NCI-H510A (cell line): ENCODE results near the gene HUWE1.
"Not testable (repeated sequence)": the region's sequence is repeated elsewhere in the genome, so short reads cannot be mapped to it uniquely, and the experiment has no call there.

Experiments used
- DNase-seq: peaks from one replicate; lab custom pipeline; 2025; lab: John Stamatoyannopoulos, UW

Gene HUWE1

GRCh38 chrX:53605004-53605403, 81.5 kb downstream of the HUWE1 start:
- DNase-seq = no peak

DNA sequence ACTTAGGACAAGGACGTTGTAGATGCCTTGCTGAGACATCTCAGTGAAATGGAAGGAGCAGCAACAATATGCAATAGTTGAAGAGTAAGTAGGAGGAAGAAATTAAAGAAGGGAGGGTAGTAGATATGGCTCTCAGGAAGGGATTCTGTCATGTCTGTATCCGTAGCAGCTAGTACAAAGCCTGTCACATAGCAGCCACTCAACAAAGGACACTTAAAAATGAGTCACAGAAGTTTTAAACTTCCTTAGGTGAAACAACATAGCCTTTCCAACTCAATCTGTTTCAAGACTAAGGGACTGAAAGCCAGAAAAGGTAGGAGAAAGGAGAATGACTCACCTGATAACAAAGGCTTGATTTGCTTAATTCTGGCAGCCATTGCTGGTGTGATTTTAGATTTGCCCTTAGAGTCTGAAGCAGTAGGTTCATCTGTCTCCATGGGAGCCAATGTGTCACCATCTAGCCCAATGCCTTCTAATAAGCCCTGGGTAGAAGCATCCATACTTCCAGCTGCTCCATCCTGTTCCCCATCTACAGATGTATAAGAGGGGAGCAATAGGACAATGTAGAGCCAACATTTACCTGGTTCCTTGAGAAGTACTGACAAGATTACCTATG, 86.6 kb downstream of the HUWE1 start:
- no peak for DNase-seq

DNA sequence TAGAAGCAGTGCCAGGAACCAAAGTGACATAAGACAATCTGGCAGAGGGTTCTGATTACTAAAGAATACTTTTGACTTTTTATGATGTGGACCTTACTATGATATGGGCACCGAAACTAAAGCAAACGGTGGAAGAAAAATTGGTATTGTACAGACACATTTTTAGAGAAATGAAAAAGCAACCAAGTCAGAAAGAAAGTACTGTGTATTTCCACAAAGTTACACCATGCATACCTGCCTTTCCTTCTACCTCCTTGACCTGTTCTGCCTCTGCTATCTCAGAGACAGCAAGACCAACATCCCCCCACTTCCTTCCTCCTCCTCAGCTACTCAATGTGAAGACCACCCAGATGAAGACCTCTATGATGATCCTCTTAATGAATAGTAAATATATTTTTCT, 88.3 kb downstream of the HUWE1 start:
- no peak for DNase-seq

GRCh38 chrX:53595266-53595810, 91.2 kb downstream of the HUWE1 start:
- DNase-seq = no peak

GRCh38 chrX:53594354-53594753, 92.2 kb downstream of the HUWE1 start:
- DNase-seq = no peak

GRCh38 chrX:53587795-53588420, 98.6 kb downstream of the HUWE1 start:
- DNase-seq = no peak

DNA sequence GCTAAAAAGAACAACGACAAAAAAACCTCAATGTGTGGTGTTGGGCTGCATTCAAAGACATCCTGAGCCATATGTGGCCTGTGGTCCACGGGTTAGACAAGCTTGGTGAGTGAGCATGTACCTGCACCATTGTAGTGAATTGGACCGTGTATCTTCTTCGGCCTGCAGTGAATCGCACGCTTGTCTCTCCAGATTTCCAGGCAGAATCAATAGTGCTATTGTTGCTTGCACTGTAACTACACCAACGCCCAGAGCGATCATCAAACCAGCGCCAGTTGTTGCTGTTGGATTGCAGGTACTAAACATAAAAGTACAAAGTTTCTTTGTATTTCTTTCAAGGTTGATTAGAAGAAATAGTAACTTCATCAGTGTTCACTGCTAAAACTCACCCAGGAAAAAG, 101.6 kb downstream of the HUWE1 start:
- DNase-seq = no peak

GRCh38 chrX:53583571-53583970, 102.9 kb downstream of the HUWE1 start:
- no peak for DNase-seq

- no peak for DNase-seq
Observed at GRCh38 chrX:53580742-53581504, 105.6 kb downstream of the HUWE1 start.

DNA sequence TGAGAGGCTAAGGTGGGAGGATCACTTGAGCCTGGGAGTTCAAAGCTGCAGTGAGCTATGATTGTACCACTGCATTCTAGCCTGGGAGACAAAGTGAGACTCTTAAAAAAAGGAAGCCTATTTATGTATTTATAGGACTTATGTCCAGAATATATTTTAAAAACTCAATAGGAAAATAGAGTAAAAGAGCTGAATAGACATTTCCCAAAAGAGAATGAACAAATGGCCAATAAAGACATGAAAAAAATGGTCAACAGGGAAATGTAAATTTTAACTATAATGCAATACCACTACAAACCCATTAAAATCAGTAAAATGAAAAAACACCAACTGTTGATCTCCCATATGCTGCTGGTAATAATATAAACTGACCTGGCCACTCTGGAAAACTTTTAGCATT, 115.0 kb downstream of the HUWE1 start:
- DNase-seq = no peak

DNA sequence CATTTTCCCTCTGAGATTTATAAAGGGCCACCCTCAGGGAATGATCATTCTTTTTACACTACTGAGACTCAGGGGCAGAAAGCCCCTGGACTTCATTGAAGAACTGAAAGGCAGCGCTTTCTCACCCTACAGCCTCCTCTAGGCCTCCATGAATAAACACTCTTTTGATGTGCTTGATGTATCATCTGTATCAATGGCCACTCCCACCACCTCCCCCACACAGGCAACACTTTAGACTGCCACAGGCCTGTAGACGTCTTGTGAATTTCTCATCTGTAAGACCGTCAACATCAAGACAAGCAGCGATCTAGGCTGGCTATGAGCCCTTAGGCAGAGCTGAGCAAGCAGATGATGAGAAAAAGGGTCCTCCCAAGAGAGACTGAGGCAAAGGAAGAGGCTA, 123.2 kb downstream of the HUWE1 start:
- no peak for DNase-seq

GRCh38 chrX:53561912-53562311, 124.6 kb downstream of the HUWE1 start:
- DNase-seq = no peak

DNA sequence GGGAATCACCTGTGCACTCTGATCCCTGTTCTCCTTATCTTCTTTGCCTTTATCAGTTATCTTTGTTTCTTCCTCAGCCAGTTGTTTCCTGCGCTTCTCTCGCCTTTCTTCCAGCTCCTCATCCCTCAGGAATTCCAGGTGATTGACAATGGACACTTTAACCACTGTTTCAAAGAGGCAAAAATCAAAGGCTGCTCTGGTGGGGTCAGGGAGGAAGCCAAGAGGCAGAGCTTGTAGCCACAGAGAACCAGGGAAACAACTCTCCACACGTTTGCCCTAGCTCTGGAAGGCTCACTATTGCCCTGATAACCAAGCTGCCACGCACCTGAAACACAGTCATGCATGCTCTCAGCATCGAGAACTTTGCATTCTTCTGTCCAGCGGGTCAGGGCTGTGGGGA, 127.9 kb downstream of the HUWE1 start:
- DNase-seq = no peak

GRCh38 chrX:53556868-53557267, 129.7 kb downstream of the HUWE1 start:
- no peak for DNase-seq

DNA sequence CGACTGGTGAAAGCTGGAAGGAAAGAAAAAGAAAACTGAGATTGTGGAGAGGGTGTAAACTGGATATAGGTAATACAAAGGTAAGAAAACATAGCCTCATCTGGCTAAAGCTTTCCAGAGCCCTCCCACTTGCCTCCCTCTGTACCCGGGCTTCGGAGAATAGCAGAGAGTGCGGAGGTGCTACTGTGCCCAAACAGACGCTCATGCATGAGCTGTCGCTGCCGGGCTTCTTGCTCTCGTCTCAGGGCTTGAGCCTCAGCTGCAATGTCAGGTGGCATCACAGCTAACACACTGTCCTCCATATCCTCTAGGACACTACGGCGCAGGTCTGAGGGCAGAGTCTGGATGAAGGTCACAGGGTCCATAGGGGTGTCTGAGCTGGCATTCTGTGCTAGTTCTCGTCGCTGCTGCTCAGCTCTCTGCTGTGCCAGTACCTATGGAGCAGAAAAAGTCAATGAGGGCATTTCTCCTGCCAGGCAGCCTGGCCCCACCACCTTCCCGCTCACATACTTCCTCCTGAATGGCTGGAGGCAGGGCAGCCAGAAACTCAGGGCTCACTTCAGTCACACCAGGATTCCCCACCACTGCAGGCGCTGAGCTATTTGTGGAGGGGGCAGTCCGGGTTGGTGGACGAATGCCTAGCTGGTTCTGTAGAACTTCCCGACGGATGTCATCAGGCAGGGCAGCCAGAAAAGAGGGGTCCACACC, 135.6 kb downstream of the HUWE1 start:
- no peak for DNase-seq

DNA sequence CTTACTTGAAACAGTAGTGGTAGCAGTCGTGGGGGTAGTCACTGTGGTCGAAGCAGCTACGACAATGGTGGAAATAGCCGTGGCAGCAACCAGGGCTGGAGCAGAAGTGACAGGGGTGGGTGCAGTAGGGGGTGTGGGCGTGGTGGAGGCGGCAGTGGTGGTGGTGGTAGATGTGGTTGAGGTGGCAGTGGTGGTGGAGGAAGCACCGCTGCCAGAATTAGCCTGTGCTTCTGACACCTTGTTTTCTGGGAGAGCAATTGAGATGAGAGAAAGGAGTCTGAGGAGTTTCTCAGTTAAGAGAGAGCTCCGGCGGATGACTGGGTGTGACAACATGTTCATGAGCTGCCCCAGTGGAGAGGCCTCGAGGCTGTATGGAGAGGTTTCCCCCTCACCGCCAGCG, 138.9 kb downstream of the HUWE1 start:
- DNase-seq = no peak

DNA sequence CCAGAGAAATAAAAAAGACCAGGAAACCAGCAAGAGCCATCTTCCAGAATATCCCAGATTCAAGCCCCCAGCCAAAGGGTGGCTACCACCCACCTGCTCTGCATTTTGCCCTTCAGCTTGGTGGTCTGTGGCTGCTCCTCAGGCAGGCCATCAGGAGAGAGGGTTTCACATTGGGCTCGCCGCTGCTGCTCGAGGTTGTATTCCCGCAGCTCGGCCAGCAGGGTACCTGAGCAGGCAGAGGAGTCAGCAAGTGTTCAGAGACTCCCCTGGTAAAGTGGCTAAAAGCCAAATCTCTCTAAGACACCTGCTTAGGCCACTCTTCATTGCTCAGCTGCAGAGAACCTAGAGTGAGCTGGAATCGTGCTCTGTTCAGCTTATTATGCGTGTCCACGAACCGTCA, 141.6 kb downstream of the HUWE1 start:
- DNase-seq = no peak

DNA sequence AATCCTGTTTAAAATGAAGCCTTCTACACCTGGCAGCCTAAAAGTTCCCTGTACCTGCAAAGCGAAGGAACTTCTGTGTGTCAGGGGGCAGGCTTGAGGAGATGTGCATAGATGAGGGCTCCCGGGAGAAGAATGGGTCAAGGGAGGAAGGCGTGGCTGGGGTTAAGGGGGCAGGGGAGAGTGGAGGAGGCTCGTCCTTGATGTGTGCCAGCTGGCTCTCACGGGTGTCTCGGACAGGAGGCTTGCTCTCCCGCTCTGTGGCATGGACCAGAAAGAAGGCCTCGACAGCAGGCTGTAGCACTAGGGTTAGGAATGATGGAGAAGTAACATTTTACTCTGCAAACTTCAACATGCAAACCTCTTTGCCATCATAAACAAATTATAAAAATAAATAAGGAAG, 147.7 kb downstream of the HUWE1 start:
- DNase-seq = no peak

DNA sequence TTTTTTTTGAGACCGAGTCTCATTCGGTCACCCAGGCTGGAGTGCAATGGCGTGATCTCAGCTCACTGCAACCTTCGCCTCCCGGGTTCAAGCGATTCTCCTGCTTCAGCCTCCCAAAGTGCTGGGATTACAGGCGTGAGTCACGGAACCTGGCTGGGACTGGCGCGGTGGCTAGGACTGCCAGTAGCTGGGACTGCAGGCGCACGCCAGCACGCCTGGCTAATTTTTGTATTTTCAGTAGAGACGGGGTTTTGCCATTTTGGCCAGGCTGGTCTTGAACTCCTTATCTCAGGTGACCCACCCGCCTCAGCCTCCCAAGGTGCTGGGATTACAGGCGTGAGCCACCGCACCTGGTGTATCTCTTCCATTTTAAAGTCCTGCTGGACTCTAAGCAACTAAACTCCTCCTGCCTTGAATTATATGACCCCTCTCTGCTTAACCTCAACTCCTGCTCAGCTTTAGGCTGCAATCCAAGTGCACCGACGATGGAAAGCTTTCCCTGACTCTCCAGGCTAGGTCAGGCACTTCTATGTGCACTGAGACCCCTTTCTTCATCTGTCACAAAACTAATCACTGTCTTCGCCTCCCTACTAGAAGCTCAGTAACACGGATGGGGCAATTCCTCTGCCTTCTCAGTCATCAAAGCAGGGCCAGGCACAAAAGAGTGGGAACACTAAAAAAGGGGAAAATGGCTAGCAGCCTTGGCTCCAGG, 155.1 kb downstream of the HUWE1 start:
- not testable (repeated sequence) for DNase-seq

DNA sequence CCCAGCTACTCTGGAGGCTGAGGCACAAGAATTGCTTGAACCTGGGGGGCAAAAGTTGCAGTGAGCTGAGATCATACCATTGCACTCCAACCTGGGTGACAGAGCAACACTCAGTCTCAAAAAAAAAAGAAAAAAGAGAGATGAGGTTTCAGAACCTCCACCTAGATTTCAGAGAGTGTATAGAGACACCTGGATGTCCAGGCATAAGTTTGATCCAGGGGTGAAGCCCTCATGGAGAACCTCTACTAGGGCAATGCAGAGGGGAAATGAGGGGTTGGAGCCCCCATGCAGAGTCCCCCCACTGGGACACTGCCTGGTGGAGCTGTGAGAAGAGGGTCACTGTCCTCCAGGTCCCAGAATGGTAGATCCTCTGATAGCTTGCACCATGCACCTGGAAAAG, 159.5 kb downstream of the HUWE1 start:
- DNase-seq = no peak

DNA sequence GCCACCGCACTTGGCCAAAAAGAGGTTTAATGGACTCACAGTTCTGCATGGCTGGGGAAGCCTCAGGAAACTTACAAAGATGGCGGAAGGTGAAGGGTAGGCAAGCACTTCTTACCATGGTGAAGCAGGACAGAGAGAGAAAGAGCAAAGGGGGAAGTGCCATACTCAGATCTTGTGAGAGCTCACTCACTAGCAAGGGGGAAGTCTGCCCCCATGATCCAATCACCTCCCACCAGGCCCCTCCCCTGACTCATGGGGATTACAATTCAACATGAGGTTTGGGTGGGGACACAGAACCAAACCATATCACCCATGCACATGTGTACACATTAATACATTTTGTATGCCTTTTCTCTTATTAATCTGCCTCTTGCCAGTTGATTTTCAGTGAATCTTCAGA, 175.2 kb downstream of the HUWE1 start:
- DNase-seq = no peak

DNA sequence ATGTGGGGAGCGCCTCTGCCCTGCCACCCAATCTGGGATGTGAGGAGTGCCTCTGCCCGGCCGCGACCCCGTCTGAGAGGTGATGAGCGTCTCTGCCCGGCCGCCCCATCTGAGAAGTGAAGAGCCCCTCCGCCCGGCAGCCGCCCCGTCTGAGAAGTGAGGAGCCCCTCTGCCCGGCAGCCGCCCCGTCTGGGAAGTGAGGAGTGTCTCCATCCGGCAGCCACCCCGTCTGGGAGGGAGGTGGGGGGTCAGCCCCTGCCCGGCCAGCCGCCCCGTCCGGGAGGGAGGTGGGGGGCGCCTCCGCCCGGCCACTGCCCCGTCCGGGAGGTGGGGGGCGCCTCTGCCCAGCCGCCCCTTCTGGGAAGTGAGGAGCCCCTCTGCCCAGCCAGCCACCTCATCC, 182.5 kb downstream of the HUWE1 start:
- not testable (repeated sequence) for DNase-seq
